Endothelial cell of umbilical vein (primary cell): ENCODE measurements around the gene ABCA9. TPM values are rescaled to one million over a fixed set of nuclear protein-coding genes. Genes with fewer than 3 reads are reported as not detected.

ENCODE experiments used
- Bru-seq: library from RNA; stranded (reverse); fragments of 400-500 nt; gene quantifications from one replicate; lab custom pipeline; 2021; lab: Mats Ljungman, UMichigan
- BruChase-seq, 2 experiments: library from RNA; stranded (reverse); fragments of 400-500 nt; gene quantifications; one replicate each; lab custom pipeline; 2021; lab: Mats Ljungman, UMichigan
- BruUV-seq: library from RNA; stranded (reverse); fragments of 400-500 nt; replicated peaks from 2 replicates; lab custom pipeline; 2021; lab: Mats Ljungman, UMichigan
- CTCF ChIA-PET: fragments of 300-600, 350-600 bp; sonication (Branson Sonifier 250); formaldehyde crosslinking; loops from one replicate; lab custom pipeline; 2021; ENCODE audit warnings: antibody characterized with exemption, inconsistent platforms; lab: Charles Lee
- POLR2A ChIA-PET: fragments of 300-600, 350-600 bp; sonication (Branson Sonifier 250); formaldehyde crosslinking; loops from one replicate; lab custom pipeline; 2021; ENCODE audit warnings: antibody characterized with exemption, inconsistent platforms; lab: Charles Lee
- DNase-seq: peaks from one replicate; pipeline ENCODE4 v3.0.0-alpha.2; 2011; ENCODE audit warnings: low read depth, low spot score
- FAIRE-seq: peaks from 2 replicates; lab custom pipeline; 2011; peaks lifted over from hg19 to GRCh38; lab: Jason Lieb, UNC
- H2AFZ ChIP-seq: 2 replicates; pipeline ENCODE4 v1.6.0; 2012; ENCODE audit warnings: low read depth, low read length, control low read depth, inconsistent platforms
- H3K27ac ChIP-seq: 2 replicates; pipeline ENCODE4 v1.5.1; 2011; ENCODE audit warnings: low read depth, mild to moderate bottlenecking, control low read depth, low read length, moderate library complexity; ENCODE audit not compliant: insufficient read depth
- H3K27me3 ChIP-seq, 2 experiments: 2 replicates each; pipeline versions ENCODE4 v1.6.0 to v1.6.1; 2011; ENCODE audit warnings: low read length in 2 of 2, mixed read lengths in 1 of 2; ENCODE audit not compliant: control insufficient read depth in 2 of 2, insufficient read depth in 2 of 2
- H3K36me3 ChIP-seq, 2 experiments: 2 replicates in 1 of 2; 3 replicates in 1 of 2; pipeline ENCODE4 v1.5.1; 2011; ENCODE audit warnings: low read length in 2 of 2, mild to moderate bottlenecking in 1 of 2, moderate library complexity in 1 of 2; ENCODE audit not compliant: control insufficient read depth in 2 of 2, insufficient read depth in 2 of 2; ENCODE audit errors: extremely low read depth in 1 of 2
- H3K4me1 ChIP-seq: 3 replicates; pipeline ENCODE4 v1.5.1; 2011; ENCODE audit warnings: mild to moderate bottlenecking, low read length; ENCODE audit not compliant: control insufficient read depth, insufficient read depth; ENCODE audit errors: extremely low read depth
- H3K4me2 ChIP-seq: 2 replicates; pipeline ENCODE4 v1.6.1; 2011; ENCODE audit warnings: low read length, control low read depth, mixed read lengths; ENCODE audit not compliant: insufficient read depth
- H3K4me3 ChIP-seq, 3 experiments: fragments of 200-600 bp in 1 of 3; sonication (generic), shearing (Covaris generic) in 1 of 3; replicated peaks in 1 of 3; 2 replicates each; pipeline ENCODE4 v1.5.1; 2011 to 2016; ENCODE audit warnings: control low read depth in 3 of 3, low read length in 3 of 3, mild to moderate bottlenecking in 2 of 3, inconsistent platforms in 1 of 3, low read depth in 1 of 3, moderate library complexity in 1 of 3; ENCODE audit not compliant: insufficient read depth in 1 of 3
- H3K79me2 ChIP-seq: 2 replicates; pipeline ENCODE4 v1.6.0; 2012; ENCODE audit warnings: low read length, inconsistent platforms; ENCODE audit not compliant: control insufficient read depth, insufficient read depth
- H3K9ac ChIP-seq: replicated peaks from 2 replicates; pipeline ENCODE3; 2011; ENCODE audit warnings: low read length, control low read depth; ENCODE audit not compliant: insufficient read depth; ENCODE audit errors: extremely low read depth
- H3K9me1 ChIP-seq: replicated peaks from 3 replicates; pipeline ENCODE4 v1.6.0; 2011; ENCODE audit warnings: mild to moderate bottlenecking, low read length; ENCODE audit not compliant: control insufficient read depth, insufficient read depth; ENCODE audit errors: extremely low read depth
- H3K9me3 ChIP-seq: replicated peaks from 2 replicates; pipeline ENCODE4 v1.5.1; 2012; ENCODE audit warnings: low read length, inconsistent platforms; ENCODE audit not compliant: control insufficient read depth, insufficient read depth
- H4K20me1 ChIP-seq: replicated peaks from 2 replicates; pipeline ENCODE3; 2011; ENCODE audit warnings: mild to moderate bottlenecking, low read length; ENCODE audit not compliant: control insufficient read depth, insufficient read depth; ENCODE audit errors: extremely low read depth
- EZH2 ChIP-seq: IDR thresholded peaks from 2 replicates; pipeline ENCODE4 v1.6.1; 2012; ENCODE audit warnings: borderline replicate concordance, low read depth, mild to moderate bottlenecking, moderate library complexity, low read length, inconsistent platforms; ENCODE audit not compliant: severe bottlenecking
- FOS ChIP-seq: IDR thresholded peaks from 2 replicates; pipeline ENCODE4 v1.6.1; 2011; ENCODE audit warnings: mild to moderate bottlenecking, low read length, moderate library complexity, borderline replicate concordance; ENCODE audit not compliant: insufficient read depth
- GATA2 ChIP-seq: IDR thresholded peaks from 2 replicates; pipeline ENCODE4 v1.7.0; 2011; ENCODE audit warnings: low read depth, mild to moderate bottlenecking, moderate library complexity, mixed read lengths, low read length; ENCODE audit not compliant: insufficient read length, insufficient read depth
- JUN ChIP-seq: IDR thresholded peaks from 2 replicates; pipeline ENCODE4 v1.6.1; 2011; ENCODE audit warnings: borderline replicate concordance, low read depth; ENCODE audit not compliant: insufficient read length, insufficient read depth
- MYC ChIP-seq: IDR thresholded peaks from one replicate; pipeline ENCODE4 v1.6.1; 2011; ENCODE audit warnings: mild to moderate bottlenecking, low read depth, low read length
- POLR2A ChIP-seq: IDR thresholded peaks from 2 replicates; pipeline ENCODE4 v1.6.1; 2012; ENCODE audit warnings: low read depth, mild to moderate bottlenecking, control low read depth, low read length
- POLR2AphosphoS5 ChIP-seq: IDR thresholded peaks from 2 replicates; pipeline ENCODE4 v1.6.1; 2012; ENCODE audit warnings: low read depth, mild to moderate bottlenecking, control low read depth, low read length, moderate library complexity; ENCODE audit not compliant: insufficient read depth
- dilution Hi-C: fragments of 300-500 bp; cut with MboI; formaldehyde crosslinking; loops from one replicate; pipeline ENCODE4 v1.15.0; 2019; ENCODE audit warnings: low sequenced_read_pairs; ENCODE audit not compliant: extremely low pct_ligation_motif_present
- intact Hi-C: fragments of 100-400 bp; cut with micrococcal nuclease; formaldehyde crosslinking; loops from one replicate; pipeline ENCODE4 v1.10.0; 2022
- long read RNA-seq: library from polyadenylated mRNA; stranded (forward); transcript quantifications from one replicate; pipeline ENCODE4 v2.0.0, GENCODE V29; 2021
- polyA minus RNA-seq, 3 experiments: library from RNA; depleted of rRNA, polyadenylated mRNA; stranded (reverse); fragments of >200 nt; gene quantifications; 1 replicate in 1 of 3; 2 replicates in 2 of 3; pipeline ENCODE4 v1.2.3, GENCODE V29; 2011
- polyA plus RNA-seq, 4 experiments: library from polyadenylated mRNA; depleted of rRNA in 3 of 4; stranded (reverse) in 3 of 4; unstranded in 1 of 4; fragments of >200 nt; gene quantifications; 2 replicates each; pipeline versions ENCODE4 v1.2.1 to v1.2.3, GENCODE V29; 2011 to 2012; ENCODE audit warnings: missing spikeins in 1 of 4
- total RNA-seq: library from RNA; stranded (reverse); gene quantifications from 2 replicates; pipeline ENCODE4 v1.2.3, GENCODE V29; 2021
- TF ChIP-seq, protein P1 (sequence below): IDR thresholded peaks from 2 replicates; pipeline ENCODE4 v1.6.1; 2011; ENCODE audit not compliant: insufficient read depth, insufficient read length
- TF ChIP-seq, protein P2 (sequence below), 2 donors: IDR thresholded peaks; 1 replicate in 1 of 2; 2 replicates in 1 of 2; pipeline ENCODE4 v1.5.1; 2011; ENCODE audit warnings: low read length in 2 of 2, mild to moderate bottlenecking in 2 of 2, moderate library complexity in 2 of 2, control low read depth in 1 of 2, inconsistent platforms in 1 of 2, low read depth in 1 of 2; ENCODE audit not compliant: insufficient read depth in 1 of 2; ENCODE audit errors: extremely low read depth in 1 of 2

ABCA9 gene, protein sequence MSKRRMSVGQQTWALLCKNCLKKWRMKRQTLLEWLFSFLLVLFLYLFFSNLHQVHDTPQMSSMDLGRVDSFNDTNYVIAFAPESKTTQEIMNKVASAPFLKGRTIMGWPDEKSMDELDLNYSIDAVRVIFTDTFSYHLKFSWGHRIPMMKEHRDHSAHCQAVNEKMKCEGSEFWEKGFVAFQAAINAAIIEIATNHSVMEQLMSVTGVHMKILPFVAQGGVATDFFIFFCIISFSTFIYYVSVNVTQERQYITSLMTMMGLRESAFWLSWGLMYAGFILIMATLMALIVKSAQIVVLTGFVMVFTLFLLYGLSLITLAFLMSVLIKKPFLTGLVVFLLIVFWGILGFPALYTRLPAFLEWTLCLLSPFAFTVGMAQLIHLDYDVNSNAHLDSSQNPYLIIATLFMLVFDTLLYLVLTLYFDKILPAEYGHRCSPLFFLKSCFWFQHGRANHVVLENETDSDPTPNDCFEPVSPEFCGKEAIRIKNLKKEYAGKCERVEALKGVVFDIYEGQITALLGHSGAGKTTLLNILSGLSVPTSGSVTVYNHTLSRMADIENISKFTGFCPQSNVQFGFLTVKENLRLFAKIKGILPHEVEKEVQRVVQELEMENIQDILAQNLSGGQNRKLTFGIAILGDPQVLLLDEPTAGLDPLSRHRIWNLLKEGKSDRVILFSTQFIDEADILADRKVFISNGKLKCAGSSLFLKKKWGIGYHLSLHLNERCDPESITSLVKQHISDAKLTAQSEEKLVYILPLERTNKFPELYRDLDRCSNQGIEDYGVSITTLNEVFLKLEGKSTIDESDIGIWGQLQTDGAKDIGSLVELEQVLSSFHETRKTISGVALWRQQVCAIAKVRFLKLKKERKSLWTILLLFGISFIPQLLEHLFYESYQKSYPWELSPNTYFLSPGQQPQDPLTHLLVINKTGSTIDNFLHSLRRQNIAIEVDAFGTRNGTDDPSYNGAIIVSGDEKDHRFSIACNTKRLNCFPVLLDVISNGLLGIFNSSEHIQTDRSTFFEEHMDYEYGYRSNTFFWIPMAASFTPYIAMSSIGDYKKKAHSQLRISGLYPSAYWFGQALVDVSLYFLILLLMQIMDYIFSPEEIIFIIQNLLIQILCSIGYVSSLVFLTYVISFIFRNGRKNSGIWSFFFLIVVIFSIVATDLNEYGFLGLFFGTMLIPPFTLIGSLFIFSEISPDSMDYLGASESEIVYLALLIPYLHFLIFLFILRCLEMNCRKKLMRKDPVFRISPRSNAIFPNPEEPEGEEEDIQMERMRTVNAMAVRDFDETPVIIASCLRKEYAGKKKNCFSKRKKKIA (N-terminal part only)
- total RNA-seq (2.0 and 2.7 TPM in 2 replicates), polyA plus RNA-seq (1.9 and 7.7 TPM in 2 replicates), polyA minus RNA-seq (19.4 and 24.0 TPM in 2 replicates), Bru-seq, nascent RNA (percentile 48 among the genes with signal in this experiment), BruChase-seq, experiment 1, labeled RNA remaining after a 6-hour chase (percentile 49 among the genes with signal in this experiment), BruChase-seq, experiment 2, labeled RNA remaining after a 2-hour chase (percentile 39 among the genes with signal in this experiment)
- 0.65 and 11.6 TPM in 2 replicates for polyA plus RNA-seq (2011; cell fraction: cytosol; rRNA removed)
- polyA plus RNA-seq (2011; cell fraction: nucleus; rRNA removed), result 19.7 and 20.1 TPM in 2 replicates
- polyA plus RNA-seq (2012), result 2.3 and 3.9 TPM in 2 replicates
- not detected for polyA minus RNA-seq (2011; cell fraction: cytosol; rRNA and poly(A)+ RNA removed)
- polyA minus RNA-seq (2011; cell fraction: nucleus; rRNA and poly(A)+ RNA removed), result 57.3 and 68.2 TPM in 2 replicates
- long read RNA-seq, result 0 reads

DNA sequence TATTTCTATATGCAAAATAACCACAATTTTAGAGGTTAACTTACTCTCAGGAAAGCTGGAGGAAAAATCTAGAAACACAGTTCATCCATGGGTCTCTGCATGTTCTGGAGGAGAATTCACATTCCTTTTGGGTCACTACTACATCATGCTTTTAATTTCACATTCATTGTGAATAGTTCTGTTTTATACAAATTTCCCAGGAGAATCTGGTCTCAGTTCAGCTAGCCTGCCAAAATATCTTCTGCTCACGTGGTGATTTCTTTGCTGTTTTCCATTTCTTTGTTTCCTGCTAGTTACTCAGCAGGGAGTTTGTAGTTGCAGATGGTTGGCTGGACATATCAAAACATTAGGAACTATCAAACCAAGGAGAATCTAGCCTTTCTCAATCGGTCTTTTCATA lies at the start of gene ABCA9:
Gene ABCA9, minus strand, starts transcription at position 106 of the 400 bp plus-strand sequence. CDS start 9,801 bp downstream, outside the sequence.
- peak; percentile 90 for DNase-seq
- Histone ChIP-seq H3K36me3 (no peaks in the 10 kb centered on the region), H2AFZ (peak within 1 kb of the TSS; percentile 86), H3K27ac (no peak within 1 kb of the TSS), H3K9ac (no peak within 1 kb of the TSS), H3K79me2 (no peaks in the 10 kb centered on the region), H4K20me1 (no peaks in the 10 kb centered on the region), H3K9me1 (no peaks in the 10 kb centered on the region), H3K9me3 (no peaks in the 10 kb centered on the region), H3K4me2 (no peak within 1 kb of the TSS), H3K27me3 (no peaks in the 10 kb centered on the region), H3K4me3 (no peak within 1 kb of the TSS), H3K4me1 (peaks cover 3% of the 10 kb centered on the region)
- no peak for FAIRE-seq
- dilution Hi-C loops, result no loop called here
- BruUV-seq, result no TSS peak
- intact Hi-C loops, result no loop called here
- TF ChIP-seq, protein P1, sequence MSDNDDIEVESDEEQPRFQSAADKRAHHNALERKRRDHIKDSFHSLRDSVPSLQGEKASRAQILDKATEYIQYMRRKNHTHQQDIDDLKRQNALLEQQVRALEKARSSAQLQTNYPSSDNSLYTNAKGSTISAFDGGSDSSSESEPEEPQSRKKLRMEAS, result no peak
- TF ChIP-seq MYC (no peak), FOS (no peak), POLR2A (no peak), EZH2 (no peak), POLR2AphosphoS5 (no peak), JUN (no peak), GATA2 (no peak)
- TF ChIP-seq, protein P2, sequence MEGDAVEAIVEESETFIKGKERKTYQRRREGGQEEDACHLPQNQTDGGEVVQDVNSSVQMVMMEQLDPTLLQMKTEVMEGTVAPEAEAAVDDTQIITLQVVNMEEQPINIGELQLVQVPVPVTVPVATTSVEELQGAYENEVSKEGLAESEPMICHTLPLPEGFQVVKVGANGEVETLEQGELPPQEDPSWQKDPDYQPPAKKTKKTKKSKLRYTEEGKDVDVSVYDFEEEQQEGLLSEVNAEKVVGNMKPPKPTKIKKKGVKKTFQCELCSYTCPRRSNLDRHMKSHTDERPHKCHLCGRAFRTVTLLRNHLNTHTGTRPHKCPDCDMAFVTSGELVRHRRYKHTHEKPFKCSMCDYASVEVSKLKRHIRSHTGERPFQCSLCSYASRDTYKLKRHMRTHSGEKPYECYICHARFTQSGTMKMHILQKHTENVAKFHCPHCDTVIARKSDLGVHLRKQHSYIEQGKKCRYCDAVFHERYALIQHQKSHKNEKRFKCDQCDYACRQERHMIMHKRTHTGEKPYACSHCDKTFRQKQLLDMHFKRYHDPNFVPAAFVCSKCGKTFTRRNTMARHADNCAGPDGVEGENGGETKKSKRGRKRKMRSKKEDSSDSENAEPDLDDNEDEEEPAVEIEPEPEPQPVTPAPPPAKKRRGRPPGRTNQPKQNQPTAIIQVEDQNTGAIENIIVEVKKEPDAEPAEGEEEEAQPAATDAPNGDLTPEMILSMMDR (IDR thresholded peaks at IDR 0.05; ENCODE audit: extremely low read depth in 1 of 2, insufficient read depth in 1 of 2, low read depth in 1 of 2, low read length in 2 of 2), result no peak
- POLR2A ChIA-PET, result no interaction called here
- CTCF ChIA-PET, result interaction anchor here (1.0 kb wide), 1 partner anchor 24 kb away, joined by 4 read pairs; no protein-coding TSS in a partner anchor
